Subcutaneous adipose tissue (tissue), 4 donors: ENCODE measurements around the gene ANGPTL8. TPM values are rescaled to one million over a fixed set of nuclear protein-coding genes. Genes with fewer than 3 reads are reported as not detected.

Experiments
- total RNA-seq, 4 donors: library from RNA; depleted of rRNA; stranded (reverse); fragments of >200 nt; gene quantifications; one replicate each; pipeline ENCODE4 v1.1.0, GENCODE V29; 2016
- TF ChIP-seq, protein P1 (sequence below): fragments of 450-650 bp; IDR thresholded peaks from one replicate; pipeline ENCODE4 v1.5.1; 2016; ENCODE audit warnings: low read depth, mild to moderate bottlenecking, control low read depth, antibody characterized with exemption, moderate library complexity

ANGPTL8 gene
- total RNA-seq, 4 donors from 2014 or later = 1.9 to 27.7 (median 14.8) TPM

GRCh38 chr19:11194656-11195558, 44.5 kb upstream of the ANGPTL8 start:
- TF ChIP-seq, protein P1, sequence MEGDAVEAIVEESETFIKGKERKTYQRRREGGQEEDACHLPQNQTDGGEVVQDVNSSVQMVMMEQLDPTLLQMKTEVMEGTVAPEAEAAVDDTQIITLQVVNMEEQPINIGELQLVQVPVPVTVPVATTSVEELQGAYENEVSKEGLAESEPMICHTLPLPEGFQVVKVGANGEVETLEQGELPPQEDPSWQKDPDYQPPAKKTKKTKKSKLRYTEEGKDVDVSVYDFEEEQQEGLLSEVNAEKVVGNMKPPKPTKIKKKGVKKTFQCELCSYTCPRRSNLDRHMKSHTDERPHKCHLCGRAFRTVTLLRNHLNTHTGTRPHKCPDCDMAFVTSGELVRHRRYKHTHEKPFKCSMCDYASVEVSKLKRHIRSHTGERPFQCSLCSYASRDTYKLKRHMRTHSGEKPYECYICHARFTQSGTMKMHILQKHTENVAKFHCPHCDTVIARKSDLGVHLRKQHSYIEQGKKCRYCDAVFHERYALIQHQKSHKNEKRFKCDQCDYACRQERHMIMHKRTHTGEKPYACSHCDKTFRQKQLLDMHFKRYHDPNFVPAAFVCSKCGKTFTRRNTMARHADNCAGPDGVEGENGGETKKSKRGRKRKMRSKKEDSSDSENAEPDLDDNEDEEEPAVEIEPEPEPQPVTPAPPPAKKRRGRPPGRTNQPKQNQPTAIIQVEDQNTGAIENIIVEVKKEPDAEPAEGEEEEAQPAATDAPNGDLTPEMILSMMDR = no peak

DNA sequence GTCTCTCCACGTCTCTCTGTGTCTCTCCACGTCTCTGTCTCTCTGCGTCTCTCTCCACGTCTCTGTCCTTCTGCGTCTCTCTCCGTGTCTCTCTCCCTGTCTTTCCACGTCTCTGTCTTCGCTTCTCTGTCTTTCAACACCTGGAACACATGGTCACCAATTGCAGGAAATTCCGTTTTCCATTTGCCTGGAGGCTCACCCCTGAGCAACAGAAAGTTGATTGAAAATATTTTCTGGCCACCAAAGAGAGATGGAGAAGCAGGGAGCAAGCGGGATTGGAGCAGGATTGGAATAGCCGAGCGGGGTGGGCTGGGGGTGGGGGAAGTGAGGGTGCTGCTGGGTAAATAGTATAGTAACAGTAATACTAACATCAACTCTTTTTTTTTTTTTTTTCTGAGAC, 43.7 kb upstream of the ANGPTL8 start:
- TF ChIP-seq, protein P1 = no peak

DNA sequence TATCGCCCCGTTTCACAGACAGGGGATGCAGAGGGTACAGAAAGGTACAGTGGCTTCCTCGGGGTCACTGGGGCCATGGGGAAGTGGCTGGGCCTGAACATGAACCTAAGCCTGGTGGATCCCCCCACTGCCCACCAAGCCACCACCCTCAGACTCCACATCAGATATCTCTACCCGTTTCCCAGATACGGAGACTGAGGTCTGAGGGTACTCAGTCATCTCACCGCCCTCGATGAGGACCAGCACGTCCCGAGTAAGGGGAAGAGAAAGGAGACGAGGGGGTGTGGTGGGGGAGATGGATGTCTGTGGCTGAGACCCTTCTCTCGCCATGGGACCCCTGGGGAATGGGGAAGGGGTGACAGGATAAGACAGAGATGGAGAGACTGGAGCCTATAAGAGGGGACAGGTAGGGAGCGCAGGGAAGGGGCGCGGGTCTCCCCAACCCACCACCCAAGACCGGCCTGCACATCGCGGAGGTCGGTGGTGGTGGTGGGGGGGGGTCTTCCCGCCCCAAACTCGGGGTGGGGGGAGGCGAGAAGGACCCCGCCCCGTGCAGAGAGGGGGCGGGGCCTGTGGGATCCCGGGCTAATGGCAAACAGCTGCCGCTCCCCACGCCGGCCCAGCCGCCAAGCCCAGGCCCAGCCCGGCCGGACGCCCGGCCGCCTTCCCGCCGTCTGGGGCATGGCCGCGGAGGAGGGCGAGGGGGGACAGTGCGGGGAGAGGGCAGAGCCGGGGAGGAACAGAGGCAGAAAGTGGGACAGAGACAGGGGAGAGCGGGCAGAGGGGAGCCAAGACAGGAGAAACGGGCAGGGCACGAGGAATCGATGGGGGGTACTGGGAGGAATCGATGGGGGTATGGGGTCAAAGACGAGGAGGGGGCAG, 42.8 kb upstream of the ANGPTL8 start:
- TF ChIP-seq, protein P1 = no peak

DNA sequence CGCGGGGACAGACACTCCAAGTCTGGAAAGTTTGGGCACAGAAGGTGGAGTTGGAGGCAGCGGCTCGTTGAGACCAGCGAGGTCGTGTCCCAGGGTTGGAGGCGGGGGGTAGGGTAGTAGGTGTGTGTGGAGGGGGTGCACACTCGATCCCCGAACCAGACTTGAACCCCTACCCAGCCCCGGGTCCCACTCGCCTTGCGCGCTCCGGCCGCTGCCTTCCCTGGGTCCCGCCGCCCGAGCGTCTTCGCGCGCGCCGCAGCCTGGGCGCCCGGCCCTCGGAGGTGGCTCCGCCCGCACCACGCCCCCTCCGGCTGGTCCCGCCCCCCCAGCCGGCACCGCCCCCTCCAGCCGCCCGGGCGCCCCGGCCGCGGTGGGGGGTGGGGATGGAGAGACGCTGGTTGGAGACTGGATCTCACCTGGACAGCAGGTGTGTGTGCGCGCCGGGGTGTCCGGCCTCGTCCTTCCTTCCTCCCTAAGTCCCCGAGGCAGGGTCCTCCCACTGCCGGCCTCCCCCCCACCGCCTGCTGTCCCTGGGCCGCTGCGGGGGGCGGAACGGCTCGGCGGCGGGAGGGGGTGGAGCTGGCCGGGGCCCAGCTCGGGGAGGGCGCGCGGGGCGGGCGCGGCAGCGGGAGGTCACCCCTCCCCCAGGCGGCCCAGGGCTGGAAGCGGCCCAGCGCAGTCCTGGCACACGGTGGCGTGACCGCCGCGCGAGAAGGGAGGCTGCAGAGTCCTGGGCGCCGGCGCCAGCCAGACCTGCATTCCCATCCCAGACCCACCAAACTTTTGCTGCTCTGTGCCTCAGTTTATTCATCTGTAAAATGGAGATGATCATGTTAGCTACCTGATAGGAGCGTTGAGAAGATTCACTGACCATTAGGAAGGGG, 41.9 kb upstream of the ANGPTL8 start, which contains the start of gene KANK2:
Gene KANK2 (minus strand): TSS at position 255 of the 884 bp plus-strand sequence. CDS start 3,034 bp downstream, outside the sequence.
- TF ChIP-seq, protein P1 = no peak

- TF ChIP-seq, protein P1 = no peak
Observed at GRCh38 chr19:11198175-11198534, 41.3 kb upstream of the ANGPTL8 start.

- TF ChIP-seq, protein P1 = no peak
Observed at GRCh38 chr19:11198769-11199424, 40.5 kb upstream of the ANGPTL8 start.
